Fibroblast of pulmonary artery (primary cell): ENCODE measurements around the gene TTF1.
A peak's percentile ranks its signal among the peaks of the same experiment; 100 is the strongest.

Experiments used
- DNase-seq: peaks from one replicate; pipeline ENCODE4 v3.0.0-alpha.2; 2010; ENCODE audit warnings: low read depth
- H3K4me3 ChIP-seq: replicated peaks from 2 replicates; pipeline ENCODE4 v1.5.1; 2011; ENCODE audit warnings: low read depth, mild to moderate bottlenecking, control low read depth, low read length, moderate library complexity
- CTCF ChIP-seq: IDR thresholded peaks from 2 replicates; pipeline ENCODE4 v1.5.1; 2011; ENCODE audit warnings: mild to moderate bottlenecking, control low read depth, low read length, inconsistent platforms; ENCODE audit errors: missing control alignments

TTF1 gene

GRCh38 chr9:132406554-132407122 lies at the start of gene TTF1:
TTF1 (minus strand) TSS chr9:132406840; CDS start chr9:132402821, 4,019 bp downstream.
- H3K4me3 ChIP-seq, result peak within 1 kb of the TSS; percentile 85
- peak; percentile 93 for DNase-seq
- TF ChIP-seq CTCF, result no peak

- TF ChIP-seq CTCF, result no peak
- no peak overlapping the region for H3K4me3 ChIP-seq
- no peak for DNase-seq
Measured at GRCh38 chr9:132456241-132456640, 49.6 kb upstream of the TTF1 start.

- no peak for DNase-seq
- H3K4me3 ChIP-seq, result no peak overlapping the region
- TF ChIP-seq CTCF, result no peak
Measured at GRCh38 chr9:132451276-132451675, 44.6 kb upstream of the TTF1 start.

- DNase-seq, result no peak
- no peak for TF ChIP-seq CTCF
- no peak overlapping the region for H3K4me3 ChIP-seq
Measured at GRCh38 chr9:132447902-132448301, 41.3 kb upstream of the TTF1 start.

- H3K4me3 ChIP-seq, result no peak overlapping the region
- TF ChIP-seq CTCF, result peak; percentile 2
- DNase-seq, result no peak
Measured at GRCh38 chr9:132447346-132447745, 40.7 kb upstream of the TTF1 start.

GRCh38 chr9:132446887-132447286 lies 40.2 kb upstream of the TTF1 start:
- no peak overlapping the region for H3K4me3 ChIP-seq
- TF ChIP-seq CTCF, result no peak
- no peak for DNase-seq

GRCh38 chr9:132443951-132444607 lies 37.4 kb upstream of the TTF1 start:
- H3K4me3 ChIP-seq, result no peak overlapping the region
- no peak for TF ChIP-seq CTCF
- no peak for DNase-seq
